Stomach (tissue), 19 donors: ENCODE results near the gene ABCA12. TPM values are rescaled to one million over a fixed set of nuclear protein-coding genes. Genes with fewer than 3 reads are reported as not detected.

Experiments used
- DNase-seq, 2 donors: peaks; one replicate each; pipeline versions ENCODE4 v3.0.0 to v3.0.0-alpha.2; 2013 to 2019
- H3K27ac ChIP-seq, 5 donors: fragments of 200-600 bp in 4 of 5; sonication (generic) in 4 of 5; one replicate each; pipeline ENCODE4 v1.5.1; 2013 to 2019; ENCODE audit warnings: mild to moderate bottlenecking in 1 of 5, moderate library complexity in 1 of 5
- H3K27me3 ChIP-seq, 3 donors: fragments of 200-600 bp; sonication (generic); one replicate each; pipeline ENCODE4 v1.5.1; 2017 to 2019; ENCODE audit warnings: mixed run types in 1 of 3
- H3K36me3 ChIP-seq, 4 donors: fragments of 200-600 bp; sonication (generic); 1 replicate in 3 of 4; 2 replicates in 1 of 4; pipeline ENCODE4 v1.5.1; 2016 to 2019
- H3K4me1 ChIP-seq, 4 donors: fragments of 200-600 bp; sonication (generic); one replicate each; pipeline ENCODE4 v1.5.1; 2016 to 2019
- H3K4me3 ChIP-seq, 4 donors: fragments of 200-600 bp; sonication (generic) in 3 of 4; one replicate each; pipeline ENCODE4 v1.5.1; 2016 to 2019; ENCODE audit warnings: mild to moderate bottlenecking in 1 of 4
- H3K9me3 ChIP-seq, 4 donors: fragments of 200-600 bp; sonication (generic); one replicate each; pipeline ENCODE4 v1.5.1; 2016 to 2019
- CTCF ChIP-seq, 7 experiments: fragments of 450-650 bp in 4 of 7; fragments of 200-600 bp in 3 of 7; sonication (generic) in 3 of 7; IDR thresholded peaks; one replicate each; pipeline ENCODE4 v1.5.1; 2016 to 2019; ENCODE audit warnings: antibody characterized with exemption in 7 of 7, control low read depth in 2 of 7, mild to moderate bottlenecking in 1 of 7
- EP300 ChIP-seq: sonication (generic); formaldehyde crosslinking; IDR thresholded peaks from one replicate; pipeline ENCODE4 v1.6.1; 2017; ENCODE audit warnings: antibody characterized with exemption
- POLR2A ChIP-seq, 4 donors: fragments of 450-650 bp; IDR thresholded peaks; one replicate each; pipeline ENCODE4 v1.6.1; 2016; ENCODE audit warnings: antibody characterized with exemption in 4 of 4, control low read depth in 2 of 4, mild to moderate bottlenecking in 1 of 4, moderate library complexity in 1 of 4
- POLR2AphosphoS5 ChIP-seq, 3 donors: sonication (generic); formaldehyde crosslinking; IDR thresholded peaks; one replicate each; pipeline ENCODE4 v1.6.1; 2016; ENCODE audit warnings: antibody characterized with exemption in 3 of 3
- WGBS, 5 donors: extraction: QIAGEN DNeasy Blood & Tissue Kit in 3 of 5; methylation state at CpG; one replicate each; pipeline versions ENCODE4 v1.1.5 to v1.1.7; 2013 to 2018; 5-methylcytosine and 5-hydroxymethylcytosine counted together
- intact Hi-C: fragments of 100-400 bp; cut with DNase I; formaldehyde crosslinking; loops from one replicate; pipeline ENCODE4 v1.15.1; 2023; ENCODE audit warnings: low total_unique reads
- long read RNA-seq, 10 donors: transcript quantifications; one replicate each; lab custom pipeline, GENCODE V29; 2026
- polyA plus RNA-seq, 3 donors: library from polyadenylated mRNA; stranded (reverse); fragments of 200-250 nt; gene quantifications; one replicate each; pipeline ENCODE4 v1.2.3, GENCODE V29; 2013
- total RNA-seq, 5 donors: library from RNA; depleted of rRNA; stranded (reverse); fragments of >200 nt; gene quantifications; one replicate each; pipeline versions ENCODE4 v1.1.0 to v1.2.3, GENCODE V29; 2014 to 2016
- donor health status: healthy with polysubstance abuse.
- donor health status: Bipolar disorder and iron deficiency.
- donor health status: healthy.

Gene ABCA12
- total RNA-seq (1 to 10 TPM in 1 of 5 donors, under 1 TPM in 2, not detected in 2; under 0.01 to 1.8 (median under 0.01) TPM), polyA plus RNA-seq (under 1 TPM in 1 of 3 donors, not detected in 2; 0.30 TPM)
- long read RNA-seq, donor 1: 0 reads
- long read RNA-seq, donor 2: 0 reads
- long read RNA-seq, donor 3: 0 reads
- long read RNA-seq, donor 4: 0 reads
- long read RNA-seq, donor 5: 0 reads
- long read RNA-seq, donor 6: 0 reads
- long read RNA-seq, donor 7: 0 reads
- long read RNA-seq, donor 8: 0 reads
- long read RNA-seq, donor 9, partial matches to known transcripts: 0 of 5 reads
- long read RNA-seq, donor 9, other reads (novel, unspliced or antisense): 5 of 5 reads
- long read RNA-seq, donor 10: 0 reads

GRCh38 chr2:215138479-215138878 is at the start of gene ABCA12:
Gene ABCA12, minus strand, starts transcription at chr2:215138626. Its CDS starts 418 bp downstream, at chr2:215138208.
- WGBS, 5 donors: 60 to 83% (median 71%) methylated on average over 2 of the region's 2 CpGs
- Histone ChIP-seq H3K4me3 (no peak within 1 kb of the TSS), H3K9me3 (peaks cover 0 to 4% (median 0%) of the 10 kb centered on the region in 4 donors), H3K36me3 (no peaks in the 10 kb centered on the region), H3K4me1 (no peaks in the 10 kb centered on the region), H3K27ac (no peak within 1 kb of the TSS), H3K27me3 (no peaks in the 10 kb centered on the region)
- TF ChIP-seq POLR2A (IDR thresholded peaks at IDR 0.05): no peak
- no peak for TF ChIP-seq EP300
- TF ChIP-seq POLR2AphosphoS5 (IDR thresholded peaks at IDR 0.05): no peak
- TF ChIP-seq CTCF (IDR thresholded peaks at IDR 0.05): no peak
- intact Hi-C loops: no loop called here
- no peak for DNase-seq

- intact Hi-C loops: no loop called here
- no peaks in the 10 kb centered on the region for H3K4me1 ChIP-seq
- TF ChIP-seq CTCF (IDR thresholded peaks at IDR 0.05): no peak
- TF ChIP-seq EP300: no peak
- no peak for TF ChIP-seq POLR2A (IDR thresholded peaks at IDR 0.05)
- no peak for TF ChIP-seq POLR2AphosphoS5 (IDR thresholded peaks at IDR 0.05)
- no peak overlapping the region for H3K27ac ChIP-seq
- H3K36me3 ChIP-seq: no peaks in the 10 kb centered on the region
- no peaks in the 10 kb centered on the region for H3K27me3 ChIP-seq
- no peak for DNase-seq
- no peaks in the 10 kb centered on the region for H3K9me3 ChIP-seq
- H3K4me3 ChIP-seq: no peak overlapping the region
Measured at GRCh38 chr2:215188078-215188477, 49.7 kb upstream of the ABCA12 start.

GRCh38 chr2:215186021-215186420 is 47.6 kb upstream of the ABCA12 start:
- Histone ChIP-seq H3K36me3 (no peaks in the 10 kb centered on the region), H3K4me3 (no peak overlapping the region), H3K4me1 (no peaks in the 10 kb centered on the region), H3K9me3 (peaks cover 0 to 13% (median 0%) of the 10 kb centered on the region in 4 donors), H3K27ac (no peak overlapping the region), H3K27me3 (no peaks in the 10 kb centered on the region)
- WGBS, 5 donors: 44 to 73% (median 67%) methylated on average over 1 of the region's 1 CpG
- no peak for TF ChIP-seq CTCF (IDR thresholded peaks at IDR 0.05)
- no peak for TF ChIP-seq EP300
- TF ChIP-seq POLR2AphosphoS5 (IDR thresholded peaks at IDR 0.05): no peak
- no peak for TF ChIP-seq POLR2A (IDR thresholded peaks at IDR 0.05)
- intact Hi-C loops: no loop called here
- no peak for DNase-seq

GRCh38 chr2:215178121-215178520 is 39.7 kb upstream of the ABCA12 start:
- intact Hi-C loops: no loop called here
- no peak overlapping the region for H3K27ac ChIP-seq
- no peaks in the 10 kb centered on the region for H3K4me1 ChIP-seq
- peaks cover 0 to 17% (median 0%) of the 10 kb centered on the region in 4 donors for H3K9me3 ChIP-seq
- no peak overlapping the region for H3K4me3 ChIP-seq
- no peak for DNase-seq
- no peaks in the 10 kb centered on the region for H3K27me3 ChIP-seq
- H3K36me3 ChIP-seq: no peaks in the 10 kb centered on the region
- WGBS, 5 donors: 68 to 79% (median 75%) methylated on average over 4 of the region's 4 CpGs
- TF ChIP-seq POLR2AphosphoS5 (IDR thresholded peaks at IDR 0.05) (no peak), EP300 (no peak), CTCF (IDR thresholded peaks at IDR 0.05) (no peak), POLR2A (IDR thresholded peaks at IDR 0.05) (no peak)
